H1 (cell line): ENCODE data around the gene RTEL1. TPM values are rescaled to one million over a fixed set of nuclear protein-coding genes. Genes with fewer than 3 reads are reported as not detected.
A peak's percentile ranks its signal among the peaks of the same experiment; 100 is the strongest.

Experiments
- CTCF ChIA-PET: fragments of 300-600 bp; sonication (Branson Sonifier 250); formaldehyde crosslinking; loops from one replicate; lab custom pipeline; 2021; ENCODE audit not compliant: partially characterized antibody; lab: Charles Lee
- POLR2A ChIA-PET: fragments of 300-600 bp; sonication (Branson Sonifier 250); formaldehyde crosslinking; loops from one replicate; lab custom pipeline; 2021; ENCODE audit warnings: inconsistent platforms; ENCODE audit not compliant: partially characterized antibody; lab: Charles Lee
- DNase-seq, 2 experiments: peaks; one replicate each; pipeline versions ENCODE4 v3.0.0 to v3.0.0-alpha.2; 2010 to 2022; ENCODE audit warnings: low spot score in 2 of 2, low read depth in 1 of 2, mixed read lengths in 1 of 2
- FAIRE-seq: peaks from 2 replicates; lab custom pipeline; 2011; peaks lifted over from hg19 to GRCh38; lab: Jason Lieb, UNC
- H2AFZ ChIP-seq: 2 replicates; pipeline ENCODE4 v1.8.1; 2012; ENCODE audit warnings: low read length, inconsistent platforms
- H2AK5ac ChIP-seq: 2 replicates; pipeline ENCODE4 v1.6.1; 2013; ENCODE audit warnings: low read depth, low read length
- H2BK120ac ChIP-seq: replicated peaks from 2 replicates; pipeline ENCODE3; 2013; ENCODE audit warnings: low read depth, low read length, inconsistent platforms
- H2BK12ac ChIP-seq: 2 replicates; pipeline ENCODE4 v1.6.1; 2013; ENCODE audit warnings: low read depth, low read length
- H2BK15ac ChIP-seq: 2 replicates; pipeline ENCODE4 v1.6.1; 2013; ENCODE audit warnings: low read length
- H2BK20ac ChIP-seq: 2 replicates; pipeline ENCODE4 v1.6.1; 2013; ENCODE audit warnings: low read length
- H2BK5ac ChIP-seq: 2 replicates; pipeline ENCODE4 v1.6.1; 2013; ENCODE audit warnings: low read depth, low read length
- H3K14ac ChIP-seq: 2 replicates; pipeline ENCODE4 v1.6.1; 2013; ENCODE audit warnings: inconsistent platforms; ENCODE audit not compliant: insufficient read length
- H3K18ac ChIP-seq: 2 replicates; pipeline ENCODE4 v1.6.1; 2013; ENCODE audit warnings: low read length; ENCODE audit errors: extremely low read depth
- H3K23ac ChIP-seq: 2 replicates; pipeline ENCODE4 v1.6.1; 2013; ENCODE audit warnings: inconsistent platforms; ENCODE audit not compliant: insufficient read length
- H3K23me2 ChIP-seq: 2 replicates; pipeline ENCODE4 v1.6.1; 2013; ENCODE audit warnings: low read depth, low read length
- H3K27ac ChIP-seq: 2 replicates; pipeline ENCODE4 v1.6.1; 2011; ENCODE audit warnings: low read depth, low read length, inconsistent platforms
- H3K27me3 ChIP-seq, 4 experiments: replicated peaks in 1 of 4; 1 replicate in 1 of 4; 2 replicates in 3 of 4; pipeline versions ENCODE4 v1.6.1 to v1.8.1; 2011 to 2013; ENCODE audit warnings: low read length in 3 of 4, mild to moderate bottlenecking in 3 of 4, inconsistent platforms in 2 of 4, mixed read lengths in 2 of 4, moderate library complexity in 1 of 4; ENCODE audit not compliant: control insufficient read depth in 3 of 4, insufficient read depth in 3 of 4; ENCODE audit errors: extremely low read depth in 1 of 4
- H3K36me3 ChIP-seq, 4 experiments: 2 replicates each; pipeline versions ENCODE4 v1.6.1 to v1.8.1; 2011 to 2013; ENCODE audit warnings: mild to moderate bottlenecking in 4 of 4, low read length in 3 of 4, moderate library complexity in 2 of 4, control low read depth in 1 of 4, inconsistent platforms in 1 of 4; ENCODE audit not compliant: insufficient read depth in 4 of 4, control insufficient read depth in 2 of 4
- H3K4ac ChIP-seq: replicated peaks from 2 replicates; pipeline ENCODE3; 2013; ENCODE audit warnings: low read length, low read depth, mixed read lengths, inconsistent platforms; ENCODE audit not compliant: insufficient read length
- H3K4me1 ChIP-seq, 4 experiments: replicated peaks in 1 of 4; 1 replicate in 1 of 4; 2 replicates in 3 of 4; pipeline versions ENCODE4 v1.6.1 to v1.8.1; 2011 to 2013; ENCODE audit warnings: low read length in 3 of 4, inconsistent platforms in 2 of 4, mixed read lengths in 1 of 4; ENCODE audit not compliant: insufficient read depth in 4 of 4, control insufficient read depth in 3 of 4
- H3K4me2 ChIP-seq, 2 experiments: 2 replicates each; pipeline versions ENCODE4 v1.6.1 to v1.8.1; 2011 to 2013; ENCODE audit warnings: low read depth in 2 of 2, low read length in 2 of 2, control low read depth in 1 of 2, inconsistent platforms in 1 of 2, mild to moderate bottlenecking in 1 of 2; ENCODE audit not compliant: insufficient read depth in 1 of 2
- H3K4me3 ChIP-seq, 4 experiments: fragments of 200-600, 300-600 bp in 1 of 4; sonication (generic), shearing (Covaris generic), sonication (Bioruptor Twin) in 1 of 4; 2 replicates each; pipeline versions ENCODE4 v1.5.1 to v1.8.1; 2011 to 2016; ENCODE audit warnings: low read length in 4 of 4, low read depth in 3 of 4, control low read depth in 2 of 4, inconsistent platforms in 2 of 4, mild to moderate bottlenecking in 2 of 4, mixed read lengths in 1 of 4, moderate library complexity in 1 of 4; ENCODE audit not compliant: insufficient read depth in 2 of 4; ENCODE audit errors: extremely low read depth in 1 of 4
- H3K56ac ChIP-seq: replicated peaks from 2 replicates; pipeline ENCODE3; 2013; ENCODE audit warnings: low read depth, mild to moderate bottlenecking, mixed read lengths, low read length, inconsistent platforms; ENCODE audit not compliant: insufficient read length
- H3K79me1 ChIP-seq: 2 replicates; pipeline ENCODE4 v1.6.1; 2013; ENCODE audit warnings: low read depth, low read length, control low read depth
- H3K79me2 ChIP-seq, 2 experiments: 2 replicates each; pipeline versions ENCODE4 v1.6.1 to v1.8.1; 2012 to 2013; ENCODE audit warnings: low read length in 2 of 2, mild to moderate bottlenecking in 2 of 2, inconsistent platforms in 1 of 2; ENCODE audit not compliant: insufficient read depth in 2 of 2, control insufficient read depth in 1 of 2
- H3K9ac ChIP-seq, 4 experiments: replicated peaks in 1 of 4; 1 replicate in 1 of 4; 2 replicates in 3 of 4; pipeline versions ENCODE4 v1.6.1 to v1.8.1; 2011 to 2013; ENCODE audit warnings: low read depth in 3 of 4, low read length in 3 of 4, control low read depth in 2 of 4, mild to moderate bottlenecking in 2 of 4, moderate library complexity in 2 of 4, inconsistent platforms in 1 of 4; ENCODE audit errors: extremely low read depth in 1 of 4
- H3K9me3 ChIP-seq, 2 experiments: 2 replicates each; pipeline versions ENCODE4 v1.6.1 to v1.8.1; 2012 to 2013; ENCODE audit warnings: mild to moderate bottlenecking in 2 of 2, moderate library complexity in 2 of 2, control low read depth in 1 of 2, inconsistent platforms in 1 of 2, low read depth in 1 of 2, low read length in 1 of 2, mixed read lengths in 1 of 2; ENCODE audit not compliant: insufficient read depth in 2 of 2
- H4K20me1 ChIP-seq, 2 experiments: replicated peaks in 1 of 2; 2 replicates each; pipeline versions ENCODE3 to v1.8.1; 2011 to 2013; ENCODE audit warnings: inconsistent platforms in 2 of 2, low read length in 2 of 2, mild to moderate bottlenecking in 1 of 2; ENCODE audit not compliant: insufficient read depth in 2 of 2, control insufficient read depth in 1 of 2
- H4K5ac ChIP-seq: 2 replicates; pipeline ENCODE4 v1.6.1; 2013; ENCODE audit warnings: low read length, low read depth, mixed read lengths, inconsistent platforms; ENCODE audit not compliant: insufficient read length
- H4K8ac ChIP-seq: 2 replicates; pipeline ENCODE4 v1.8.0; 2013; ENCODE audit warnings: mild to moderate bottlenecking, moderate library complexity, low read length, inconsistent platforms; ENCODE audit not compliant: insufficient read depth; ENCODE audit errors: extremely low read depth
- H4K91ac ChIP-seq: replicated peaks from 2 replicates; pipeline ENCODE3; 2013; ENCODE audit warnings: low read length, mixed read lengths, inconsistent platforms; ENCODE audit not compliant: insufficient read length
- BCL11A ChIP-seq, 2 experiments: IDR thresholded peaks; one replicate each; pipeline ENCODE4 v1.6.1; 2011; ENCODE audit warnings: low read depth in 2 of 2, low read length in 2 of 2, mild to moderate bottlenecking in 2 of 2
- CEBPB ChIP-seq: IDR thresholded peaks from 2 replicates; pipeline ENCODE4 v1.6.1; 2012; ENCODE audit warnings: low read depth, low read length
- CHD1 ChIP-seq: IDR thresholded peaks from 2 replicates; pipeline ENCODE4 v1.6.1; 2012; ENCODE audit warnings: low read depth, low read length, improper control_type of control experiment
- POLR2A ChIP-seq, 2 experiments: IDR thresholded peaks; 1 replicate in 1 of 2; 2 replicates in 1 of 2; pipeline ENCODE4 v1.6.1; 2011; ENCODE audit warnings: low read depth in 2 of 2, low read length in 2 of 2, mild to moderate bottlenecking in 2 of 2; ENCODE audit errors: control extremely low read depth in 1 of 2
- TAF7 ChIP-seq: optimal IDR thresholded peaks from 2 replicates; pipeline ENCODE3; 2011; ENCODE audit warnings: low read depth, mild to moderate bottlenecking, inconsistent platforms, low read length, moderate library complexity, borderline replicate concordance
- WGBS, 2 experiments: shearing (Covaris generic) in 1 of 2; methylation state at CpG; one replicate each; pipeline versions ENCODE4 v1.1.6 to v1.1.7; 2013 to 2015; ENCODE audit warnings: low lambda C conversion rate in 2 of 2, mixed read lengths in 2 of 2, inconsistent platforms in 1 of 2, low coverage in 1 of 2, missing lambda C conversion rate in 1 of 2; ENCODE audit not compliant: insufficient replicate concordance in 2 of 2, insufficient coverage in 1 of 2, insufficient read length in 1 of 2; ENCODE audit errors: extremely low coverage in 1 of 2, missing lambda C conversion rate in 1 of 2; 5-methylcytosine and 5-hydroxymethylcytosine counted together
- polyA plus RNA-seq, 7 experiments: library from polyadenylated mRNA; depleted of rRNA in 3 of 7; stranded (reverse) in 5 of 7; unstranded in 2 of 7; fragments of >200 nt in 5 of 7; fragments of 200-250 nt in 2 of 7; gene quantifications; 1 replicate in 5 of 7; 2 replicates in 1 of 7; 4 replicates in 1 of 7; pipeline versions ENCODE4 v1.2.1 to v1.2.3, GENCODE V29; 2011 to 2013; ENCODE audit warnings: missing spikeins in 2 of 7, mixed read lengths in 2 of 7
- total RNA-seq: library from RNA; stranded (reverse); fragmentation: NEBNext Ultra II Directional; extraction: Animal tissue kit (Norgen Biotek cat#: 25700); gene quantifications from 2 replicates; pipeline ENCODE4 v1.2.1, GENCODE V29; 2021

RTEL1 gene
- total and polyA plus RNA-seq, 2 of the 8 experiments (the other 6 are each of a cell fraction or from before 2014, with no cell fraction given) = 16.2 to 37.1 TPM

DNA sequence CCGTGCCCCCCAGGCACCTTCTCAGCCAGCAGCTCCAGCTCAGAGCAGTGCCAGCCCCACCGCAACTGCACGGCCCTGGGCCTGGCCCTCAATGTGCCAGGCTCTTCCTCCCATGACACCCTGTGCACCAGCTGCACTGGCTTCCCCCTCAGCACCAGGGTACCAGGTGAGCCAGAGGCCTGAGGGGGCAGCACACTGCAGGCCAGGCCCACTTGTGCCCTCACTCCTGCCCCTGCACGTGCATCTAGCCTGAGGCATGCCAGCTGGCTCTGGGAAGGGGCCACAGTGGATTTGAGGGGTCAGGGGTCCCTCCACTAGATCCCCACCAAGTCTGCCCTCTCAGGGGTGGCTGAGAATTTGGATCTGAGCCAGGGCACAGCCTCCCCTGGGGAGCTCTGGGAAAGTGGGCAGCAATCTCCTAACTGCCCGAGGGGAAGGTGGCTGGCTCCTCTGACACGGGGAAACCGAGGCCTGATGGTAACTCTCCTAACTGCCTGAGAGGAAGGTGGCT is 39.3 kb downstream of the RTEL1 start:
- peak overlapping the region; percentile 58 to 65 for H3K4me2 ChIP-seq
- WGBS, 2 experiments = 78% methylated on average over 7 of the region's 7 CpGs; no CpG with 5 or more reads in 1 of the 2 experiments
- H2BK15ac ChIP-seq = no peak overlapping the region
- no peak overlapping the region for H3K18ac ChIP-seq
- FAIRE-seq (no peak), DNase-seq (no peak)
- ChIA-PET POLR2A (interaction anchor here (0.5 to 4.2 kb wide), 14 partner anchors 9 to 214 kb away, joined by 3 to 49 read pairs (median 4); partner anchors contain the start of genes ARFRP1, GMEB2, LIME1 and RTEL1), CTCF (interaction anchor here (0.6 to 2.4 kb wide), 8 partner anchors 9 to 88 kb away, joined by 3 to 9 read pairs (median 4); partner anchors contain the start of genes ARFRP1 and ZGPAT)
- no peaks in the 10 kb centered on the region for H3K27me3 ChIP-seq
- H3K79me2 ChIP-seq = no peaks in the 10 kb centered on the region
- no peaks in the 10 kb centered on the region; a peak in 1 of 4 replicates for H3K9me3 ChIP-seq
- TF ChIP-seq TAF7 (no peak), BCL11A (IDR thresholded peaks at IDR 0.05; ENCODE audit: low read depth in 2 of 2, low read length in 2 of 2) (no peak), CEBPB (no peak), POLR2A (IDR thresholded peaks at IDR 0.05; ENCODE audit: control extremely low read depth in 1 of 2, low read depth in 2 of 2, low read length in 2 of 2) (peak in 1 of 2 experiments; percentile 55; a peak in 1 of 3 replicates), CHD1 (no peak)
- peaks cover 0 to 12% of the 10 kb centered on the region in 2 experiments for H4K20me1 ChIP-seq
- no peak overlapping the region for H3K23ac ChIP-seq
- H3K9ac ChIP-seq = no peak overlapping the region
- peaks cover 0 to 3% (median 0%) of the 10 kb centered on the region in 4 experiments; a peak in 1 of 8 replicates for H3K36me3 ChIP-seq
- no peak overlapping the region for H3K56ac ChIP-seq
- no peak overlapping the region for H3K4ac ChIP-seq
- H3K4me3 ChIP-seq = peak overlapping the region in 1 of 4 experiments; percentile 45; a peak in 2 of 8 replicates
- H2AFZ ChIP-seq = no peak overlapping the region
- no peak overlapping the region for H2AK5ac ChIP-seq
- H4K8ac ChIP-seq = no peak overlapping the region
- H2BK5ac ChIP-seq = peak overlapping the region; percentile 60; the same call in 1 of the 2 replicates
- no peak overlapping the region for H3K14ac ChIP-seq
- no peak overlapping the region for H3K27ac ChIP-seq
- no peak overlapping the region for H4K5ac ChIP-seq
- H4K91ac ChIP-seq = no peak overlapping the region
- peaks cover 8% of the 10 kb centered on the region; the same call in 1 of the 2 replicates for H3K23me2 ChIP-seq
- H2BK120ac ChIP-seq = no peak overlapping the region
- no peaks in the 10 kb centered on the region for H3K79me1 ChIP-seq
- peak overlapping the region; percentile 17; the same call in 1 of the 2 replicates for H2BK12ac ChIP-seq
- peaks cover 0 to 12% (median 7%) of the 10 kb centered on the region in 4 experiments; a peak in 4 of 7 replicates for H3K4me1 ChIP-seq
- H2BK20ac ChIP-seq = no peak overlapping the region
